Ishikawa (cell line): ENCODE results near the gene COL2A1.

Source experiments
- CEBPB ChIP-seq: IDR thresholded peaks from 2 replicates; pipeline ENCODE4 v1.6.1; 2012
- CREB1 ChIP-seq: IDR thresholded peaks from 2 replicates; pipeline ENCODE4 v1.6.1; 2012; ENCODE audit warnings: low read depth
- EGR1 ChIP-seq: IDR thresholded peaks from 2 replicates; pipeline ENCODE4 v1.6.1; 2012
- EP300 ChIP-seq: IDR thresholded peaks from 2 replicates; pipeline ENCODE4 v1.6.1; 2012; ENCODE audit warnings: borderline replicate concordance
- FOXM1 ChIP-seq: IDR thresholded peaks from 2 replicates; pipeline ENCODE4 v1.6.1; 2012; ENCODE audit warnings: low read depth, borderline replicate concordance
- NFIC ChIP-seq: IDR thresholded peaks from 2 replicates; pipeline ENCODE4 v1.6.1; 2012
- RAD21 ChIP-seq: IDR thresholded peaks from 2 replicates; pipeline ENCODE4 v1.6.1; 2012; ENCODE audit warnings: low read depth
- TAF1 ChIP-seq: IDR thresholded peaks from 2 replicates; pipeline ENCODE4 v1.6.1; 2012; ENCODE audit warnings: low read depth, mild to moderate bottlenecking
- TCF12 ChIP-seq: IDR thresholded peaks from 2 replicates; pipeline ENCODE4 v1.6.1; 2012; ENCODE audit warnings: low read depth
- TEAD4 ChIP-seq: IDR thresholded peaks from 2 replicates; pipeline ENCODE4 v1.6.1; 2012
- YY1 ChIP-seq: IDR thresholded peaks from 2 replicates; pipeline ENCODE4 v1.6.1; 2012; ENCODE audit warnings: low read depth
- ZBTB7A ChIP-seq: IDR thresholded peaks from 2 replicates; pipeline ENCODE4 v1.6.1; 2012; ENCODE audit warnings: low read depth
- TF ChIP-seq, protein P1 (sequence below): IDR thresholded peaks from 2 replicates; pipeline ENCODE4 v1.6.1; 2012; ENCODE audit warnings: low read depth, mild to moderate bottlenecking
- TF ChIP-seq, protein P2 (sequence below): IDR thresholded peaks from 2 replicates; pipeline ENCODE4 v1.6.1; 2012
- TF ChIP-seq, protein P3 (sequence below): IDR thresholded peaks from 2 replicates; pipeline ENCODE4 v1.6.1; 2012

Gene COL2A1

GRCh38 chr12:48017496-48017895 is 13.2 kb upstream of the COL2A1 start:
- TF ChIP-seq FOXM1 (no peak), EGR1 (no peak), CEBPB (no peak), ZBTB7A (no peak)

GRCh38 chr12:48016373-48017020 is 12.2 kb upstream of the COL2A1 start:
- TF ChIP-seq EP300 = no peak

- TF ChIP-seq EGR1 (no peak), FOXM1 (no peak), TAF1 (no peak), TEAD4 (no peak), NFIC (no peak), TCF12 (no peak), ZBTB7A (no peak)
Measured at GRCh38 chr12:48015954-48016353, 11.7 kb upstream of the COL2A1 start.

GRCh38 chr12:48015129-48015528 is 10.9 kb upstream of the COL2A1 start:
- TF ChIP-seq NFIC (no peak), EGR1 (no peak), YY1 (no peak), RAD21 (no peak), TAF1 (no peak)
- TF ChIP-seq, protein P1, sequence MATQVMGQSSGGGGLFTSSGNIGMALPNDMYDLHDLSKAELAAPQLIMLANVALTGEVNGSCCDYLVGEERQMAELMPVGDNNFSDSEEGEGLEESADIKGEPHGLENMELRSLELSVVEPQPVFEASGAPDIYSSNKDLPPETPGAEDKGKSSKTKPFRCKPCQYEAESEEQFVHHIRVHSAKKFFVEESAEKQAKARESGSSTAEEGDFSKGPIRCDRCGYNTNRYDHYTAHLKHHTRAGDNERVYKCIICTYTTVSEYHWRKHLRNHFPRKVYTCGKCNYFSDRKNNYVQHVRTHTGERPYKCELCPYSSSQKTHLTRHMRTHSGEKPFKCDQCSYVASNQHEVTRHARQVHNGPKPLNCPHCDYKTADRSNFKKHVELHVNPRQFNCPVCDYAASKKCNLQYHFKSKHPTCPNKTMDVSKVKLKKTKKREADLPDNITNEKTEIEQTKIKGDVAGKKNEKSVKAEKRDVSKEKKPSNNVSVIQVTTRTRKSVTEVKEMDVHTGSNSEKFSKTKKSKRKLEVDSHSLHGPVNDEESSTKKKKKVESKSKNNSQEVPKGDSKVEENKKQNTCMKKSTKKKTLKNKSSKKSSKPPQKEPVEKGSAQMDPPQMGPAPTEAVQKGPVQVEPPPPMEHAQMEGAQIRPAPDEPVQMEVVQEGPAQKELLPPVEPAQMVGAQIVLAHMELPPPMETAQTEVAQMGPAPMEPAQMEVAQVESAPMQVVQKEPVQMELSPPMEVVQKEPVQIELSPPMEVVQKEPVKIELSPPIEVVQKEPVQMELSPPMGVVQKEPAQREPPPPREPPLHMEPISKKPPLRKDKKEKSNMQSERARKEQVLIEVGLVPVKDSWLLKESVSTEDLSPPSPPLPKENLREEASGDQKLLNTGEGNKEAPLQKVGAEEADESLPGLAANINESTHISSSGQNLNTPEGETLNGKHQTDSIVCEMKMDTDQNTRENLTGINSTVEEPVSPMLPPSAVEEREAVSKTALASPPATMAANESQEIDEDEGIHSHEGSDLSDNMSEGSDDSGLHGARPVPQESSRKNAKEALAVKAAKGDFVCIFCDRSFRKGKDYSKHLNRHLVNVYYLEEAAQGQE = no peak
- TF ChIP-seq, protein P2, sequence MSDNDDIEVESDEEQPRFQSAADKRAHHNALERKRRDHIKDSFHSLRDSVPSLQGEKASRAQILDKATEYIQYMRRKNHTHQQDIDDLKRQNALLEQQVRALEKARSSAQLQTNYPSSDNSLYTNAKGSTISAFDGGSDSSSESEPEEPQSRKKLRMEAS = no peak

GRCh38 chr12:48013287-48013686 is 9.0 kb upstream of the COL2A1 start:
- TF ChIP-seq ZBTB7A (no peak), NFIC (no peak), TAF1 (no peak), FOXM1 (no peak), TCF12 (no peak), RAD21 (no peak), CREB1 (no peak), YY1 (no peak), EP300 (no peak), TEAD4 (no peak), EGR1 (no peak), CEBPB (no peak)
- TF ChIP-seq, protein P2 = no peak
- TF ChIP-seq, protein P1 = no peak
- TF ChIP-seq, protein P3, sequence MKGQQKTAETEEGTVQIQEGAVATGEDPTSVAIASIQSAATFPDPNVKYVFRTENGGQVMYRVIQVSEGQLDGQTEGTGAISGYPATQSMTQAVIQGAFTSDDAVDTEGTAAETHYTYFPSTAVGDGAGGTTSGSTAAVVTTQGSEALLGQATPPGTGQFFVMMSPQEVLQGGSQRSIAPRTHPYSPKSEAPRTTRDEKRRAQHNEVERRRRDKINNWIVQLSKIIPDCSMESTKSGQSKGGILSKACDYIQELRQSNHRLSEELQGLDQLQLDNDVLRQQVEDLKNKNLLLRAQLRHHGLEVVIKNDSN = no peak

- no peak for TF ChIP-seq EP300
- TF ChIP-seq, protein P3 = no peak
- no peak for TF ChIP-seq YY1
- TF ChIP-seq, protein P2 = no peak
Measured at GRCh38 chr12:48012070-48012469, 7.8 kb upstream of the COL2A1 start.

- TF ChIP-seq, protein P1 = no peak
- TF ChIP-seq CREB1 (no peak), TEAD4 (no peak), YY1 (no peak), TCF12 (no peak), EP300 (no peak), NFIC (no peak), FOXM1 (no peak), CEBPB (no peak), RAD21 (no peak), TAF1 (no peak), ZBTB7A (no peak), EGR1 (no peak)
- TF ChIP-seq, protein P2 = no peak
- TF ChIP-seq, protein P3 = no peak
Measured at GRCh38 chr12:48010366-48010970, 6.2 kb upstream of the COL2A1 start.
